Fibroblast of skin of left quadriceps (primary cell): ENCODE results near the gene SCUBE1.
"Not testable (repeated sequence)": the region's sequence is repeated elsewhere in the genome, so short reads cannot be mapped to it uniquely, and the experiment has no call there.

Source experiments
- DNase-seq, 2 experiments: peaks; one replicate each; pipeline ENCODE4 v3.0.0-alpha.2; 2013; ENCODE audit warnings: low read depth in 2 of 2

SCUBE1 gene

DNA sequence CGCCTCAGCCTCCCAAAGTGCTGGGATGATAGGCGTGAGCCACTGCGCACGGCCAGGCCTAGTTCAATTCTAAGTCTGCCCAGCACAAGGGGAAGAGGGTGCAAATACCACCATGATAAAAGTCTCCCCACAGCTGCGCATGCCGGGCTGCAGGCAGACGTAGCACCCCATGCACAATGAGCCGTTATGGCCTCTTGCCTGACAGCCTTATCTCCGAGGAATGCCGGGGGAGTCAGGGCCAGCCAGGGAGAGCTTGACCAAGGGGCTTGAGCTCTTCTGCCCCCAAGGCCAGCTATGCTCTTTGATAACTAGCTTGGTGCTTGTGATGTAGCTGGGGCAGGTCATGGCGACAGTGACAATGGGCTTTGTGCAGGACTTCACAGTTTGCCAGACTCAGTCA is 13.7 kb upstream of the SCUBE1 start:
- no peak for DNase-seq

DNA sequence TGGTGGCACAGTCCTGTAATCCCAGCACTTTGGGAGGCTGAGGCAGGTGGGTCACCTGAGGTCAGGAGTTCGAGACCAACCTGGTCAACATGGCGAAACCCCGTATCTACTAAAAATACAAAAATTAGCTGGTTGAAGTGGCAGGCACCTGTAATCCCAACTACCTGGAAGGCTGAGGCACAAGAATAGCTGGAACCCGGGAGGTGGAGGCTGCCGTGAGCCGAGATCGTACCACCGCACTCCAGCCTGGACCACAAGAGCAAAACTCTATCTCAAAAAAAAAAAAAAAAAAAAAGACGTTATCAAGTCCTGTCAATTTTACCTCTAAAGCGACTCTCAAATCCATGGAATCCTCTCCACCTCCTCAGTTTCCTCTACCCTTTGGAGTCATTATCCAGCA is 12.5 kb upstream of the SCUBE1 start:
- not testable (repeated sequence) for DNase-seq

DNA sequence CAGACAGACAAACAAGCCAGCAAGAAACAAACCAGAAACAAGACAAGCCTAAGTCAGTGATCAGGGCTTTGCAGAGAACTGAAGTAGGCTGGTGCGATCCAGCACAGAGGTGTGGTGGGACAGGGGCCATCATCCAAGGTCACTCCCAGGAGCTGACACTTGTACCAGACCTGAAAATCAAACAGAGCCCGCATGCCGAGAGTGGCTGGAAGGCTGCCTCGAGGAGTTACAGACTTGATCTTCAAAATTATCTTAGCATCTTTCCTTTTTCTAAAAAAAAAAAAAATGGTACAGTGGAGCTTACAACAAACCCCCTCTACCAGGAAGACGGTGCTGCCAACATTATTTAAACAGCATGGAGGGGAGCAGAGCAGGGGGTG is 8.8 kb upstream of the SCUBE1 start:
- DNase-seq = no peak

DNA sequence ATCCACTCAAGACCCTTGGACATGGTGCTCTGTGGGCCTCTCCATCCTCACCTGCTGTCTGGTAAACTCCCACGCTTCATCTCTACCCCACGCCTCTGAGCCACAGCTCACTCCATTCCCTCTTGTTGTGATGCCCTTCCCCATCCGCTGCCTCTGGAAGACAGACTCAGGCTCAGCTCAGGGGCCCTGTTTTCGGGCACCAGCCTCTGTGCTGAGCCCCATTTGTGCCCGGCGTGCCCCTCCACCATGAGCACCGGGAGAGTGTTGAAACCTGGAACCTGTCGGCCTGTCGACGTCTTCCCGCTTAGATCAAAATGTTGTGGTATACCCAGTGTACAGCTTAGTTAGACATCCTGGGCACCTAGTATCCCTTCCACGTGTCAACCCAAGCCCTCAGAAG is 6.5 kb upstream of the SCUBE1 start:
- DNase-seq = no peak

DNA sequence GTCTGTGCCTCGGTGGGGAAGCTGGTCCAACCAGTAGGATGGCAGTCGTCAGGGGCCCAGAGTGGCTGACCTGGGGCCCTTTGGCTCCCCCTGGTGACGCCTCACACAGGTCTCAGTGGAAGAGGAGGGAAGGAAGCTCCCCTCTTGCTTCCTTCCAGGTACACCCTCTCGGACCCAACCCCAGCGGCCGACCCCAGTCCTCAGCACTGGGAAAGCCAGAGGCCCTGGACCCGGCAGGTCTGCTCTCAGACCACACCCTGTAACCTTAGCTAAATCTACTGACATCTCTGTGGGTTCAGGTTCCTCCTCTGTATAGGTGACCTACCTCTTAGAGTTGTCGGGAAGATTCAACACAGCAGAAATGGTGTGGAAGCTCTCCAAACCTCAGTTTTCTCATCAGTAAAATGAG is 3.4 kb upstream of the SCUBE1 start:
- no peak for DNase-seq

DNA sequence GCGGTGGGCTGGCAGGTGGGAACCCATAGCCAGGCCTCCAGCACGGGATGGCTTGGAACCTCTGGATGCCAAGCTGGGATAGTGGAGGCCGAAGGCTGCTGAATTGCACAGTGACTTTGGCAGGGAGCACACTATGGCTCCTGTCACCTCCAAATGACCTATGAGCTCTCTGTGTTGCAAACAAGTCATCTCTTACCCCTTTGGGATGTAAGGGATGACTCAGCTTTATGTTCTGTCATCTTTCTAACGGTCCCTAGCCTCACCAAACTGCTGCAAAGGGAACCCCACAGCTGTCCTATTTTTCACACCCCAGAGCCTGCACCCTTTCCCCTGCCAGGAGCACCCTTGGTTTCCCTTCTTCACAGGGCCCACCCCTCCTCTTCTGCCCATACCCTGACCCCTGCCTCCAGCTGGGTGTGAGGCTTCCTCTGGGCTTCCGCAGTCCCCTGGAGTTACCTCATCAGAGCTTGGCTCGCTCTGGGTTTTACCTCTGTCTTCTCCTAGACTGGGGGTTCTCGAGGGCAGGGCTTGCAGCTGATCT is 2.7 kb upstream of the SCUBE1 start:
- no peak for DNase-seq

DNA sequence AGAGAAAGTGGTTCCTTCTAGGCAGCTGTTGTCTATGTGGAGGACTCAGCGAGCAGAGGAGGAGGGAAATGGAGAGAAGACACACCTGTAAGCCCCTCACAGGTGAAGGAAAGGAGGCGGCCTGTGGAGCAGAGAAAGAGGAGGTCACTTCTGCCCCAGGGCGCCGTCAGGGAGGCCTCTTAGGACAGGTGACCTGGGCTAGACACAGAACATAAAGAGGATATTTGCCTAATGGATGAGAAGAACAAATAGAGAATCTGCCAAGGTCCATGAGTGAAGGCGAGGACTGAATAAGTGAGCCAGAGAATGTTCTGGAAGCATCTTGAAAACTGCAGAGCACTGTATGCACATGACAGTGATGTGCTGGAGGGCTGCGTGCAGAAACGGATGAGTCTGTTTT is 2.2 kb upstream of the SCUBE1 start:
- DNase-seq = no peak

DNA sequence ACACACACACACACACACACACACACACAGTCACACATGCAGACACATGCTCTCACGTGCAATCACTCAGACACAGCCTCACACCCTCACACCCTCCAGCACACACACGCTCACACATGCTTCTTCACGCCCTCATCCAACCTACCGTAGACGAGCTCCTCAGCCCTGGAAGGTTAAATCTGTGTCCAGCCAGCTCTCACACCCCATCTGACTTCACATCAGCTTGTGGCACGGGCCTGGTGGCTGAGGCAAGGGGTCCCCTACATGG is 1.3 kb upstream of the SCUBE1 start:
- no peak for DNase-seq

DNA sequence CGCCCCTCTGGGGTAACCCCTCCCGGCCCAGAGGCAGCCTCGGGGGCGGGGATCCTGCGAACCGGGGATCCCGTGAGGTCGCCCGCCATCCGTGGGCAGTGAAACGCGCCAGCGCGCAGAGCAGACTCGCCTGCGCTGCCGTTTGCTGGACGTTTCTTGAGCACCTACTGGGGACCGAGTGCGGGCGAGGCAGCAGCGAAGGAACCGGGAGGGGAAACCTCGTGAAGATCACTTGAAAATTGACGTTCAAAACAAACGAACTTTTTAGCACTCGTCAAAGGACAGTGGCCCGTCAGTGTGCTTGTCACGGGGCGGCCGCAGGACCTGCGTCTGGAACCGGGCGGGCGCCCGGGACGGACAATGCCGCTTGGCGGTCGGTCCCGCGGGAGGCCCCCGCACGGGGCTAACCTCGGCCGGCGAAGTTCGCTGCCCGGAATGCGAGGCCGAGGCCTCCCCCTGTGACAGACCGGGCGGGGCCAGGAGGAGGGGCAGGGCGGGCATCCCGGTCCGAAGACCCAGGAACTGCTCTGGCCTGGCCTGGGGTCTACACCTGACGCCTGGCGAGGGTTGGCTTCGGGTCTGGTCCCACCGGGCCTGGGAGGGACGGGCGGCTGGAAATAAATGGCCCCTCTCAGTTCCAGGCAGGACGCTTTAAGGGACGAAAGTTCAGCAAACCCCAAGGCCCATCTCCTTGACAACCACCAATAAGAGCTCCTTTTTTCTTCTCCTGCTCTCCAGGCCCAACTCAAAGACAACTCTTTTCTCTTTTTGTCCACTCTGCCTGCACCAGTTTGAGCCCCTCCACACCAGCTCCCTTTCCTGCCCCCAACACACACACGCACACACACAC is 723 bp upstream of the SCUBE1 start:
- no peak for DNase-seq

DNA sequence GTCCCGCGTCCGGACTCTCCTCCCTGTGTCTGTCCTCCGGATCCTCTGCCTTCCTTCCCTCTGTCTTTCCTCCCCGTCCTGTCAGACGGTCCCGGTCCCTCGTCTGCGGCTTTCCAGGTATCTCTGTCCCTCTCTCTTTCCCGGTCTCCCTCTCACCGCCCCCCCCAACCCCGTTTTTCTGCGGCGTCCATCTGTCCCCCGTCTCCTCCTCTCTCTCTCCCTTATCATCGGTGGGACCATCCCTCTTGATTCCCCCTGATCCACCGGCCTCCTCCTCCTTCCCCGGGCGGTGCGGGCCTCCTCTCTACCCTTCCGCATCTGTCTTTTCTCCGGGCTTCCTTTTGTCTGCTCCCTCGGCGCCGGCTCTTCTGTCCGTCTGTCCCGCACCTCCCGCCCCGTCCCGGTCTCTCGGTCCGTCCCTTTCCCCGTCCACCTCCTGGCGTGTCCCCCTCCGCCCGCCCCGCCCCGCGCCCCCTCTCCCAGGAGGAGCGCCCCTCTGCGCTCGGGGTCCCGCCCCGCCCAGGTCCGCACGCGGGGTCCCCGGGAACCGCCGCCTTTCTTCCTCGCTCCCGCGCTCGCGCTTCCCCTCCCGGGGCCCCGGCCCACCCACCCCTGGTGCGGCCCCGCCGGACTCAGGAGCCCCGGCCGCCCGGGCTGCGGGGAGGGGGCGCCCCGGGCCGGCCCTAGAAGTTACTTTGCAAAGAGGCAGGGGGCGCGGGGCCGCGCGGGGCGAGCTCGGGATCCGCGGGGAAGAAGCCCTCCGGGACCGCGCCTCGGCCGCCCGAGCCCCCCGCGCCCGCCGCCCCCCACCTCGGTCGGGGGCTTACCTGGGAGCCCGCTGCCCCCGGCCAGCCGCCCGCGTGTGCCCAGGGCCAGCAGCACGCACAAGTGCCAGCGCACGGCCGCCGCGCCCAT is 568 bp downstream of the SCUBE1 start:
- DNase-seq = no peak

DNA sequence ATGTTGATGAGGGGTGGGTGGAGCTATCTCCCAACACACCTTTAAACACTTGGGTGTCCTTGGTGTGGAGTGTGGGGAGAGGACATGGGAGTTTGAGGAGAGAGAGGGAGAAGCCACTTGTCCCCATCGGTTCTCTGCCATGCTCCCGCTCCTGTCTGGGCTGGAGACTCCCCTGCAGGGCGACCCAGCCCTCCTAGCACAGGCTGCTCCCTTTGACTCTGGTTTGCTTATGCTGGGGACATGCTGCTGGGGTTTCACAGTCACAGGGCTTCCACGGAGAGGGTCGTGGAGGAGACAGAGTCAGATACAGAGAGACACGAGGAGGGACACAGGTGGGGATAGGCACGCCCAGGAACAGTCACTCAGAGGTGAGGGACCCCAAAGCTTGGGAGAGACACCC is 1.6 kb downstream of the SCUBE1 start:
- DNase-seq = no peak

DNA sequence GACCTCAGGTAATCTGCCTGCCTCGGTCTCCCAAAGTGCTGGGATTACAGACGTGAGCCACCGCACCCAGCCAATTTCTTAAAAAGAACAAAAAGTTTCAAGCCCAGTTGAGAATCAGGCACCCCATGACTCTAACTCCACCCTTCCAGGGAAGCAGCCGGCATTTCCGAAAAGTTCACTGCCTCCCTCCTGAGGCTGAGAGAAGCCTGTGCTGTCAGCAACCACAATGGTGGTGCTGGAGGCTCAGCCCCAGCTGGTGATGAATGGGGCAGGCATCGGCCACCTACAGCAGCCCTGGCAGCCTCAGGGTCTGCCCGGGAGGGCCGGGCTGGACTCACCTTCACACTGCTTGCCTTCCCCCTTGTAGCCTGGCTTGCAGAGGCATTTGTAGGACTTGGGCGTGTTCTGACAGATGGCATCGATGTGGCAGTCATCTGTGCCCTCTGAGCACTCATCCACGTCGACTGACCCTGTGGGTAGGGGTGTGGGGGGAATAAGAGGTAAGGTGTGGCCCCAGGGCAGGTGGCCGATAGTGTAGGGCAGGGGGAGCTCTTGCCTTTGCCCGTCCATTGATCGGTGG is 4.3 kb downstream of the SCUBE1 start:
- no peak for DNase-seq

DNA sequence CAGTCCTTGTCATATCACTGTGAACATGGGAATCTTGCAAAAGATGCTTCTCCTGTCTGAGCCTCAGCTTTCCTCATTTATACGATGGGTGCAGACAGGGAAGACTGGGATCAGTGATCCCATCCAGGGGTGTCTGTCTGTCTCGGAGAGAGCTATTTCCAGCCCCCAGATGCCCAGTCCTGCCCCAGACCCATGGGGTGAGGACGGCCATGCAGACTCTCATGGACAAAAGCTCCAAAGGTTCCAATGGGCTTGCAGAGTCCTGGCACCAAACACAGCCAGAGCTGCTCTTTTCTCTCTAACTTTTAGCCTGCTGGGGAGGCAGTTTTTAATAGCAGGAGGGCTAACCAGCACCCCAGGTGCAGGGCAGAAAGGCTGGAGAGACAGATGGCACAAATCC is 5.2 kb downstream of the SCUBE1 start:
- no peak for DNase-seq

DNA sequence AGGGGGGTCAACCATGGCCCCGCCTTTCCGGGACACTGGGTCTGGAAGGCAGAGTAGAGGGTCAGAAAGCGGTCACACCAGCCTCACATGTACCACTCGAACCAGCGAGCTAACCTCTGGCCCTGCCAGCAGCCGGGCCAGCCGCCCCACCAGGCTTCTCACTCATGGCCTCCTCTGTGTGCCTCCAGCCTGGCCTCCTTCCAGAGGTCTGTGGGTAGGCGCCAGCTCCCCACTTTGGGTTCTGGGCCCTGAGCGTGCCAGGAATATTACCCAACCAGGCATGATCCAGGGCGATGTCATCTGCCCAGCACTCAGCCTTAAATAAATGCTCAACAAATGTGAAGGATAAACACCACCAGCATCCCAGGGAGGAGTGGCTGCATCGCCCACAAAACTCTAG is 5.8 kb downstream of the SCUBE1 start:
- DNase-seq = no peak

DNA sequence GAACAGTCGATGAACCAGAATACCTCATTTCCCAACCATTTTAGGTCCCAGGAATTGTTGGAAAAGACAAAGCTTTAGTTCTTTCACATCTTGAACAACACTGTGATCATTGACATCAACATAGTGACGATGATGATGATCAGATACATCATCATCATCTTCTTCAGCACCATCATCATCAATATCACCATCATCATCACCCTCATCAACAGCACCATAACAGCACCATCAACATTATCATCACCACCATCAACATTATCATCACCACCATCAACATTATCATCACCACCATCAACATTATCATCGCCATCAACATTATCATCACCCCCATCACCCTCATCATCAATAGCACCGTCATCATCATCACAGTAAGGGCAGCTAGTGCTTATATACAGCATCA is 8.8 kb downstream of the SCUBE1 start:
- DNase-seq = no peak

DNA sequence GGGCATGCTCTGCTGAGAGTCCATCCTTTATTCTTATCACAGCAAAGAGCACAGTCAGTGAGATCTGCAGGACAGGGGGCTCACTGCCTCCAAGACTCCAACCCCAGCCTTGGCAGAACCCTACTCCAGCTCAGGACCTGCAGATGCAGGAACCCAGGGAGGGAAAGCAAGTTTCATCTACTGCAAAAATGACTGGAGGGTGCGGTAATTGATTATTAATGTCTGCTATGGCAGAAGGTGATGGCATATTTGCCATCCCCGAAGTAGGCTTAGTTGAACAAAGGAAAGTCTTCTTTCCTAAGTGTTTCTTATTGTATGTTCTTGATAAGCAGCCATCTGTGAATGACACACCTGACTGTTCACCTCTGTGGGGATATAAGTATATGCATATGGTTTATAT is 9.2 kb downstream of the SCUBE1 start:
- DNase-seq = no peak

DNA sequence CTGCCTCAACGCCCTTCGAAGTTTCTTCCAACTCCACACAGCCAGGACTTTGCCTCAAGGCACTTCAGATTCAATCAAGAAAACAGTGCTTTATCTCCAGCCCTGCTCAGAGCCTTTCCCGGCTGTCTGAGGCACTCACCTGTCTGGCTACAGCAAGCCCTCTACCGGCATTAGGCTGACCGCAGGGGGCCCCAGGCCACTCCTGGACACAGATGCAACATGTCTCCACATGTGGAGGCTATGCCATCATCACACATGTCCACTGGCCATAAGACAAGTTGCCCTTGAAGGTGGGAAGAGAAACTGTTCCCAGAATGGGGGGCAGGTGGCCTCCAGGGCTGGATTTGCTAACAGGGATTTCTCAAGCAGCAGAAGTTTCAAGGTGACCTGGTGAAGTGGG is 10.0 kb downstream of the SCUBE1 start:
- no peak for DNase-seq

DNA sequence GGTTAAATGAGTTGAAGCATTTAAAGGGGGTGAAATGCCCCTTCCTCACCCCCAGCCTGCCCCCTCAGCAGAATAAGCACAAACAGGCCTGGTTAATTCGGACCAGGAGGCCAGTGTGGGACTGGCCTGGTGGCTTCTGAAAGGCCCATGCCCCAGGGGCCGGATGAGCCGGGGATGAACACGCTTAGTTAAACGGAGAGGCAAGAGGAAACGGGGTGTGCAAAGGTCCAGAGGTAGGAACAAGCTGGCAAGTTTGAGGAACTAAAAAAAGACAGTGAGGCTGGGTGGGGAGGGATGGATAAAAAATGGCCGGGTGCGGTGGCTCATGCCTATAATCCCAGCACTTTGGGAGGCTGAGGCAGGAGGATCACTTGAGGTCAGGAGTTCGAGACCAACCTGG is 11.5 kb downstream of the SCUBE1 start:
- no peak for DNase-seq

DNA sequence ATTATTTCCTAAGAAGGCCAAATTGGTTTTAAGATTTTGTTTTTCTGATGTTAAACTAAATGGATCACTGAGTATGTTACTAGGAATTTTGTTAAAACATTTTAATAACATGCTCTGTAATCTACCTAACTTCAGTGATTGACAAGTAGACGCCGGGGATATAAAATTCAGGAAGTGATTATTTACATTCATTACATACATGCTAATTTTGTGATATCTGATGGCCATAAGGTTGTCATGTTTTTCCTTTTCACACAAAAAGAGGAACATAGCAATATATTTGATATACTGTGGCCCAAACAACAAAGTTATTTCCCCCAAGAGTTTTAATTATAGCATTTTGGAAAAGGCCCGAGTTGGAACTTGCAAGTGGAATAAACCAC is 12.1 kb downstream of the SCUBE1 start:
- no peak for DNase-seq

DNA sequence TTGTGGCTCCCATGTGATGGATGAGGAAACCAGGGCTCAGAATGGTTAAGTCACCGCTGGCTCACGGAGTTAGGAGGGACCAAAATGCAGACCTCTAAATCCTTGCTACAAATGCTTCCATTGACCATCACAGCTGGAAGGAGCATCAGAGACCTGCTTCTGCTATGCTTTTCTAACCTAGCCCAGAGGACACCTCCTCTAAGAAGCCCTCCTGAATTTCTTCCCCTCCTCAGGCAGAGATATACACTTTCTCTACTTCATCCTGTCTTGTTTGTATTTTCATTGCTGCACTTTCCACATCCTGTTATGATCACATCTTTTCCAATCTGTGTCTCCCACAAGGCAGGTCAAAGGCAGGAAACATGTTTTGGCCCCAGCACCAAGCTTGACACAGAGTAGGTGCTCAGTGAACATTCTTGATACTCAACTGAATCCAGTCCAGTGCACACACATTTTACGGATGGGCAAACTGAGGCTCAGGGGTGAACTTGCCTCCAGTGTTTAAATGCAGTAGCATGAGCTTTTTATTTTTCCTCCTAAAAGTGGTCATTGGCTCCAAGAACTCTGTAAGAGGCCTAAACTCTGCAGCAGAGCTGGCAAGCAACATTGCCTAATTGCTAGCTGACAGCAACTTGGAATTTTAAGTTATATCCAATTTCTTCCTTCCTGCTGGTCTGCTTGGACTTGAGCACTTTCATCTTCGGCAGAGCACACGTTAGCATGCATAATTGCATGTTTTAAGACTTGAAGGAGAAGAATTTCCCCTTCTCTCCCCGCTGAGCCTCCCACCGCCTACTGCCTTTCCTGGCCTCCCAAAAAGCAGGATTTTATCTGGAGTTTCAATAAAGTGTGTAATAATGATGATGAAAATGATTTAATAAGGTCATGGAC is 12.7 kb downstream of the SCUBE1 start:
- no peak for DNase-seq

DNA sequence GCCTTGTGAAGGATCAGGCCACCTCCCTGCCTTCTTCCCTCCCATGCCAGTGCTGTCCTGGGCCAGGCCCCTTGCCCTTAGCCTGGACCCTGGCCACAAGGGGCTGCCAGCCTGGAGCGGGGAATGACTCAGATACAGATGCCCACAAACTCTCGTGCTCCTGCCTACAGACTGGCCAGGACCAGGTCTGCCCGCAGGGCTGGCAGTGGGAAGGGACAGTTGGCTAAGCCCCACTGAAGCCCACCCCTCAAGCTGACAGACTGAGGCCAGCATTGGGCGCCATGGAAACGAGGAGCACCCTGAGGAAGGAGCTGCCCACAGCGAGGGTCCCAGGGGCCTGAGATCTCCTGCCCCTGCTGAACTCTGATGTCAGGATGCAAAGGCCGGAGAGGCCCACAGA is 14.1 kb downstream of the SCUBE1 start:
- DNase-seq = no peak

DNA sequence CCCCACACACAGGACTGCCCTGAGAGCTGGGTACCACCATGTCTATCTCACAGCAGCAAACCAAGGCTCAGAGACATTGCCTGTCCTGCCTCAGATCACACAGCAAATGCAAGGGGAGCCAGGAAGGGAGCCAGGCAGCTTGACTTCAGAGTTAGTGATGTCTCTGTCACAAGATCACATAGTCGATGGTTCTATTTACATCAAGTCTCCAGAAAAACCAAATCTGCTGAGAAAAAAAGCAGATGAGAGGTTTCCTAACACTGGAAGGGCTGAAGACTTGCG is 16.1 kb downstream of the SCUBE1 start:
- DNase-seq = no peak
